Thoracic aorta (tissue), 2 donors: ENCODE results near the gene DENND5B. TPM values are rescaled to one million over a fixed set of nuclear protein-coding genes. Genes with fewer than 3 reads are reported as not detected.

Experiments used
- ATAC-seq: fragments of 150-250 bp; one replicate; pipeline ENCODE4 v1.8.0; 2017; ENCODE audit warnings: low read depth; ENCODE audit not compliant: insufficient number of reproducible peaks, low FRiP score
- DNase-seq: peaks from one replicate; pipeline ENCODE4 v3.0.0-alpha.2; 2020; ENCODE audit warnings: low spot score
- H3K27ac ChIP-seq, 2 donors: fragments of 200-600 bp; sonication (generic); 1 replicate in 1 of 2; 2 replicates in 1 of 2; pipeline ENCODE4 v1.5.1; 2016; ENCODE audit warnings: mild to moderate bottlenecking in 2 of 2, moderate library complexity in 2 of 2
- H3K27me3 ChIP-seq: fragments of 200-600 bp; sonication (generic); replicated peaks from 2 replicates; pipeline ENCODE4 v1.6.0; 2016; ENCODE audit warnings: mild to moderate bottlenecking; ENCODE audit not compliant: insufficient read depth
- H3K36me3 ChIP-seq: fragments of 200-600 bp; sonication (generic); one replicate; pipeline ENCODE4 v1.5.1; 2016
- H3K4me1 ChIP-seq, 2 donors: fragments of 200-600 bp; sonication (generic); 1 replicate in 1 of 2; 2 replicates in 1 of 2; pipeline versions ENCODE4 v1.5.1 to v1.6.0; 2016; ENCODE audit warnings: low read depth in 2 of 2, mild to moderate bottlenecking in 1 of 2; ENCODE audit not compliant: control insufficient read depth in 1 of 2
- H3K4me3 ChIP-seq: fragments of 200-600 bp; sonication (generic); 2 replicates; pipeline ENCODE4 v1.5.1; 2016; ENCODE audit warnings: mild to moderate bottlenecking
- H3K9me3 ChIP-seq: fragments of 200-600 bp; sonication (generic); 2 replicates; pipeline ENCODE4 v1.5.1; 2016
- total RNA-seq, 2 donors: library from RNA; depleted of rRNA; stranded (reverse); fragments of >200 nt; gene quantifications; one replicate each; pipeline versions ENCODE4 v1.1.0 to v1.2.3, GENCODE V29; 2016
- TF ChIP-seq, protein P1 (sequence below): fragments of 200-600 bp; sonication (generic); IDR thresholded peaks from one replicate; pipeline ENCODE4 v1.5.1; 2019; ENCODE audit warnings: antibody characterized with exemption

The DENND5B gene
- total RNA-seq, 2 donors from 2014 or later: 28.6 to 43.9 TPM

DNA sequence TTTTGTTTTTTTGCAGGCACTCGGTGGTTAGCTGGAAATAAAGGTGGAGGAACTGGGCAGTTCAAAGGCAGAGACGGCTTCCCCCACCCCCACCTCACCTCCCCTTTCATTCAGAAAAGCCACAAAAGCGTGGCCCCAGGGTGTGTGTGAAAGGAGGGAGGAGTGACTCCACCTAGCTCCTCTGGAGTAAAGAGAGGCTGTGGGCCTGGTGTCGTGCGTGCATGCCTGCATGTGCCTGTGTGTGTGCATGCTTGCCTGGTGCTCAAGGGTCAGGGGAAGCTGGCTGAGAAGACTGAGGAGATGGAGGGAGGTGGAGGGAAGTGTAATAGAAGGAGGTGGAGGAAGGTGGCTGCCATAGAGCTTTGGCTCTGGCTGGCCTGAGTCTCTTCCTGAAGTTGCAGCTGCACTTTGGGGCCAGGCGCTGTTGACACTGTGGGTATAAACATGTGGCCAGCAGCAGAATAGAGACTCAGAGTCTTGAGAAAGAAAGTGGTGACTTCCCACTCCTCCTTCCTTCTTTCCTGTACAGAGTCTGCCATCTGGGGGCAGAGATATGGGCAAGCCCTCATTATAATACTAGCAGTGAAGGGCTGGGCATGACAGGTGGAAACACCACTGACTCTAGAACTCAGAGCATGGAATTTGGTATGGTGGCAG, 228.0 kb downstream of the DENND5B start:
- no peak overlapping the region for H3K4me3 ChIP-seq
- no peak for ATAC-seq
- no peaks in the 10 kb centered on the region for H3K4me1 ChIP-seq
- TF ChIP-seq, protein P1, sequence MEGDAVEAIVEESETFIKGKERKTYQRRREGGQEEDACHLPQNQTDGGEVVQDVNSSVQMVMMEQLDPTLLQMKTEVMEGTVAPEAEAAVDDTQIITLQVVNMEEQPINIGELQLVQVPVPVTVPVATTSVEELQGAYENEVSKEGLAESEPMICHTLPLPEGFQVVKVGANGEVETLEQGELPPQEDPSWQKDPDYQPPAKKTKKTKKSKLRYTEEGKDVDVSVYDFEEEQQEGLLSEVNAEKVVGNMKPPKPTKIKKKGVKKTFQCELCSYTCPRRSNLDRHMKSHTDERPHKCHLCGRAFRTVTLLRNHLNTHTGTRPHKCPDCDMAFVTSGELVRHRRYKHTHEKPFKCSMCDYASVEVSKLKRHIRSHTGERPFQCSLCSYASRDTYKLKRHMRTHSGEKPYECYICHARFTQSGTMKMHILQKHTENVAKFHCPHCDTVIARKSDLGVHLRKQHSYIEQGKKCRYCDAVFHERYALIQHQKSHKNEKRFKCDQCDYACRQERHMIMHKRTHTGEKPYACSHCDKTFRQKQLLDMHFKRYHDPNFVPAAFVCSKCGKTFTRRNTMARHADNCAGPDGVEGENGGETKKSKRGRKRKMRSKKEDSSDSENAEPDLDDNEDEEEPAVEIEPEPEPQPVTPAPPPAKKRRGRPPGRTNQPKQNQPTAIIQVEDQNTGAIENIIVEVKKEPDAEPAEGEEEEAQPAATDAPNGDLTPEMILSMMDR: no peak
- no peak for DNase-seq
- no peaks in the 10 kb centered on the region for H3K27me3 ChIP-seq
- H3K36me3 ChIP-seq: no peaks in the 10 kb centered on the region
- H3K9me3 ChIP-seq: no peaks in the 10 kb centered on the region
- no peak overlapping the region for H3K27ac ChIP-seq

DNA sequence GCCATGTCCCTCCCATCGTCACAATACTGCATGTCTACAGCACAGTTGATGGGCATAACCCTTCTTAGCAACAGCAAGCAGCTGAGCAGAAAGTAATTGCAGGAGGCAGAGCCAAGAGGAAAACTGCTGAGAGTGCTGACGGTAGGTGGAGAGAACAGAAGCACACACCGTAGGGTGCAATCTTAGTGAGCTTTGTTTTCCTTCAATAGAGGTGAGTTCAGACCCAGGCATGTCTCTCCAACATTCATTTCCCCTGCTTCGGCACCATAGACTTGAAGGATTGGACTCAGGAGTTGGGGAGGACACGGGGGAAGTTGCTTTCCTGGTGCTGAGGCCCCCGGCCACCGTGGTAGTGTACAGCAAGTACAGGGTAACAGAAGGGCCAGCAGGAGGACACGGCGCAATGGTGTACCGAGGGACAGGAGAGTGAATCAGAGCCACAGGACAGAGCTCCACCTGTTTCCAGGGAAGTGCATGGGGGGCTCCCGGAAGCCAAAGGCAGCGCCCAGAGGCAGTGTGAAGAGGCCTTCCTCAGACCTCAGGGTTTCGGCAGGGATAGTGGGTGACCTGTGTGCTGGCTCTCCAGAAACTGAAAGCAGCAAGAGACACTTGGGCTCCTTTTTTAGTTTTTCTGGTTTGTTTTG, 228.7 kb downstream of the DENND5B start:
- Histone ChIP-seq H3K36me3 (no peaks in the 10 kb centered on the region), H3K9me3 (no peaks in the 10 kb centered on the region)
- no peak for ATAC-seq

GRCh38 chr12:31361730-31362114, 229.2 kb downstream of the DENND5B start:
- TF ChIP-seq, protein P1: no peak
- no peaks in the 10 kb centered on the region for H3K36me3 ChIP-seq
- H3K4me3 ChIP-seq: no peak overlapping the region
- H3K9me3 ChIP-seq: no peaks in the 10 kb centered on the region
- no peaks in the 10 kb centered on the region for H3K4me1 ChIP-seq
- DNase-seq (no peak), ATAC-seq (no peak)
- H3K27me3 ChIP-seq: no peaks in the 10 kb centered on the region
- H3K27ac ChIP-seq: no peak overlapping the region

More for the DNA sequence above, 228.7 kb downstream of the DENND5B start:
- Histone ChIP-seq H3K27me3 (no peaks in the 10 kb centered on the region), H3K4me1 (no peaks in the 10 kb centered on the region), H3K4me3 (no peak overlapping the region), H3K27ac (no peak overlapping the region)
- DNase-seq: no peak
- TF ChIP-seq, protein P1: no peak

GRCh38 chr12:31355747-31356107, 235.2 kb downstream of the DENND5B start:
- Histone ChIP-seq H3K4me3 (no peak overlapping the region), H3K27ac (no peak overlapping the region), H3K9me3 (no peaks in the 10 kb centered on the region), H3K4me1 (no peaks in the 10 kb centered on the region), H3K27me3 (no peaks in the 10 kb centered on the region), H3K36me3 (no peaks in the 10 kb centered on the region)
- TF ChIP-seq, protein P1: no peak
- ATAC-seq (no peak), DNase-seq (no peak)

- TF ChIP-seq, protein P1: no peak
- Histone ChIP-seq H3K36me3 (no peaks in the 10 kb centered on the region), H3K9me3 (no peaks in the 10 kb centered on the region), H3K4me3 (no peak overlapping the region), H3K4me1 (no peaks in the 10 kb centered on the region), H3K27me3 (no peaks in the 10 kb centered on the region), H3K27ac (no peak overlapping the region)
- DNase-seq: no peak
- ATAC-seq: no peak
Observed at GRCh38 chr12:31353750-31354708, 236.9 kb downstream of the DENND5B start.
